NCI-H2227 (cell line): ENCODE results near the gene NECAB2.

ENCODE experiments used
- DNase-seq: peaks from one replicate; lab custom pipeline; 2025; ENCODE audit not compliant: unreplicated experiment; lab: John Stamatoyannopoulos, UW

Gene NECAB2

GRCh38 chr16:84042308-84042878 is 74.3 kb downstream of the NECAB2 start, which contains the start of gene SLC38A8:
TSS of gene SLC38A8 (minus strand) at chr16:84042795. CDS start at chr16:84042157, 638 bp downstream.
- no peak for DNase-seq

GRCh38 chr16:84042879-84043485 is 74.9 kb downstream of the NECAB2 start:
- no peak for DNase-seq

GRCh38 chr16:84043486-84044117 is 75.6 kb downstream of the NECAB2 start:
- DNase-seq, result no peak

- no peak for DNase-seq
Measured at GRCh38 chr16:84044118-84044488, 76.1 kb downstream of the NECAB2 start.

GRCh38 chr16:84045001-84045817 is 77.2 kb downstream of the NECAB2 start:
- no peak for DNase-seq

- DNase-seq, result no peak
Measured at GRCh38 chr16:84045818-84046470, 77.9 kb downstream of the NECAB2 start.

- no peak for DNase-seq
Measured at GRCh38 chr16:84047206-84047605, 79.2 kb downstream of the NECAB2 start.

- no peak for DNase-seq
Measured at GRCh38 chr16:84047626-84048025, 79.6 kb downstream of the NECAB2 start.

- no peak for DNase-seq
Measured at GRCh38 chr16:84048270-84048669, 80.2 kb downstream of the NECAB2 start.

GRCh38 chr16:84048871-84049270 is 80.8 kb downstream of the NECAB2 start:
- DNase-seq, result no peak

GRCh38 chr16:84049403-84050060 is 81.5 kb downstream of the NECAB2 start:
- no peak for DNase-seq

GRCh38 chr16:84050316-84050715 is 82.3 kb downstream of the NECAB2 start:
- DNase-seq, result no peak

- DNase-seq, result no peak
Measured at GRCh38 chr16:84052071-84052622, 84.1 kb downstream of the NECAB2 start.
